GM19351 (cell line): ENCODE measurements around the gene EIF2S3B.
A peak's percentile ranks its signal among the peaks of the same experiment; 100 is the strongest.
"Not testable (repeated sequence)": the region's sequence is repeated elsewhere in the genome, so short reads cannot be mapped to it uniquely, and the experiment has no call there.

Experiments used
- ATAC-seq: cut with Tn5 transposase; IDR thresholded peaks from one replicate; pipeline ENCODE4 v1.9.1; 2021; ENCODE audit warnings: mild to moderate bottlenecking, moderate library complexity; ENCODE audit not compliant: unreplicated experiment

EIF2S3B gene

DNA sequence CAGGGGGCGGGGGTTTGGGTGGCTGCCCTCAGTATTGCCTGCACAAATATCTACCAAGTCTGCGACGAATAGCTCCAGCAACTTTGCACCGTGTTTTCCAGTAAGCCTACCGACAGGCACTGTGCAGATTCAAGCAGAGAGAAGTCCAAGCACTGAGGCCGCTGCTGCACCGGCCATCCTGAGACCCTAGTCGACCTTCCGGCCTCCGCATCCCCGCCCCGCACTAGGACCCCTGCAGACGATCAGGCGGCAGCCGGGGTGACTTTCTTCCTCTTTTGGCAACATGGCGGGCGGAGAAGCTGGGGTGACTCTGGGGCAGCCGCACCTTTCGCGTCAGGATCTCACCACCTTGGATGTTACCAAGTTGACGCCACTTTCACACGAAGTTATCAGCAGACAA is at the start of gene EIF2S3B:
EIF2S3B (plus strand) TSS at position 271 of the 400 bp plus-strand sequence; CDS start at position 284, 13 bp downstream.
- no peak for ATAC-seq

DNA sequence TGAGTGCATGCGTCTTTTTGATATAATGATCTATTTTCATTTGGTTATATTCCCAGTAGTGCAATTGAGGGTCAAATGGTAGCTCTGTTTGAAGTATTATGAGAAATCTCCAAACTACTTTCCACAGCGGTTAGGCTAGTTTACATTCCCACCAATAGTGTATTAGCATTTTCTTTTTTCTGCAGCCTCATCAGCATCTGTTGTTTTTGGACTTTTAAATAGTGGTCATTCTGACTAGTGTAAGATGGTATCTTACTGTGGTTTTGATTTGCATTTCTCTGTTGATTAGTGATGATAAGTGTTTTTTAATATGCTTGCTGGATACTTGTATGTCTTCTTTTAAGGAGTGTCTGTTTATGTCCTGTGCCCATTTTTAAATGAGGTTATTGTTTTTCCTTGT is 48.8 kb upstream of the EIF2S3B start:
- ATAC-seq: no peak

DNA sequence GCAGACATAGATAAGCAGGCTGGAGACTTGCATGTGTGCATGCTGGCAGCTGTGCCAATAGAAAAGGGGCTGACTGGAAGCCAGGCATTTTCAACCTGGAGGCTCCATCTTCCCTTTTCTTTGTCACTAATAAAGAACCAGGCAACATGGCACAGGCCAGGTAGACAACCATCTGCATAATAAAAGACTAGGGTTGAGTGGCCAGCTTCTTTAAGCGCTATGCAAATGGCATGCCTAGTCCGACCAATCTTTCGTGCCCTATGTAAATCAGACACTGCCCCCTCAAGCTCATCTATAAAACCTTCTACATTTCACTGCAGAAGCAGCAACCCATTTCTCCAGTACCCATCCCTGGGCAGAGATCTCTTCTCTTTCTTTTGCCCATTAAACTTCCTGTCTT is 47.9 kb upstream of the EIF2S3B start:
- no peak for ATAC-seq

DNA sequence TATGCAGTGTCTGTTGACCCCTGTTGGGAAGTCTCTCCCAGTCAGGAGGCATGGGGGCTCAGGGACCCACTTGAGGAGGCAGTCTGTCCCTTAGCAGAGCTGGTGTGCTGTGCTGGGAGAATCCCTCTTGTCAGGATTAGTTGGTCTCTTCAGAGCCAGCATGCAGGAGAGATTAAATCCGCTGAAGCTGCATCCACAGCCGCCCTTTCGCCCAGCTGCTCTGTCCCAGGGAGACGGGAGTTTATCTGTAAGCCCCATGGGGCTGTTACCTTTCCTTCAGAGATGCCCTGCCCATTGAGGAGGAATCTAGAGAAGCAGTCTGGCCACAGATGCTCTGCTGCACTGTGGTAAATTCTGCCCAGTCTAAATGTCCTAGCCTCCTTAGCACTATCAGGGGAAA is 39.4 kb upstream of the EIF2S3B start:
- ATAC-seq: no peak

DNA sequence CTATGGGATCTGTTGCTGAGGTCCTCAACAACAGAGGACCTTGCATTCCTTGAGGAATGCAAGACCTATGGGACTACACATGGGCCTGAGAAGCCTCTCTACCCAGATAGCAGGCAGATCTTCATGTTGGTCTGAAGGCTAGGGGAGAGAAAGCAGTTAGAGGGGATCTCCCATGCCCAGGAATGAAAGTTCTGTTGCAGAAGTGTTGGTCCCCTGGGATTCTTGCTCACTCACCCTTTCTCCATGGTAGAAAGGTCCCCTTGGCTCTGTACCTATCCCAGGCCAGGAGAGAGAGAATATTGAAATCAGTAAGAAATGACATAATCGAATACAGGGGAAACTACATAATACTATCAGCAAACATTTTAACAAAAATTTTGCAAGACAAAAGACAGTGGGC is 36.0 kb upstream of the EIF2S3B start:
- ATAC-seq: no peak

DNA sequence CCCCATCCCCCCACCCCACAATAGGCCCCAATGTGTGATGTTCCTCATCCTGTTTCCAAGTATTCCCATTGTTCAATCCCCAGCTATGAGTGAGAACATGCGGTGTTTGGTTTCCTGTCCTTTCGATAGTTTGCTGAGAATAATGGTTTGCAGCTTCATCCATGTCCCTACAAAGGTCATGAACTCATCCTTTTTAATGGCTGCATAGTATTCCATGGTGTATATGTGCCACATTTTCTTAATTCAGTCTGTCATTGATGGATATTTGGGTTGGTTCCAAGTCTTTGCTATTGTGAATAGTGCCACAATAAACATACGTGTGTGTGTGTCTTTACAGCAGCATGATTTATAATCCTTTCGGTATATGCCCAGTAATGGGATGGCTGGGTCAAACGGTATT is 32.9 kb upstream of the EIF2S3B start:
- not testable (repeated sequence) for ATAC-seq

DNA sequence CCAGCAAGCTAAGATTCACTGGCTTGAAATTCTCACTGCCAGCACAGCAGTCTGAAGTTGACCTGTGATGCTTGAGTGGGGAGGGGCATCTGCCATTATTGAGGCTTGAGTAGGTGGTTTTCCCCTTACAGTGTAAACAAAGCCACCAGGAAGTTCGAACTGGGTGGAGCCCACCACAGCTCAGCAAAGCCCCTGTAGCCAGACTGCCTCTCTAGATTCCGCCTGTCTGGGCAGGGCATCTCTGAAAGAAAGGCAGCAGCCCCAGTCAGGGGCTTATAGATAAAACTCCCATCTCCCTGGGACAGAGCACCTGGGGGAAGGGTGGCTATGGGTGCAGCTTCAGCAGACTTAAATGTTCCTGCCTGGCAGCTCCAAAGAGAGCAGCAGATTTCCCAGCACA is 23.8 kb upstream of the EIF2S3B start:
- not testable (repeated sequence) for ATAC-seq

DNA sequence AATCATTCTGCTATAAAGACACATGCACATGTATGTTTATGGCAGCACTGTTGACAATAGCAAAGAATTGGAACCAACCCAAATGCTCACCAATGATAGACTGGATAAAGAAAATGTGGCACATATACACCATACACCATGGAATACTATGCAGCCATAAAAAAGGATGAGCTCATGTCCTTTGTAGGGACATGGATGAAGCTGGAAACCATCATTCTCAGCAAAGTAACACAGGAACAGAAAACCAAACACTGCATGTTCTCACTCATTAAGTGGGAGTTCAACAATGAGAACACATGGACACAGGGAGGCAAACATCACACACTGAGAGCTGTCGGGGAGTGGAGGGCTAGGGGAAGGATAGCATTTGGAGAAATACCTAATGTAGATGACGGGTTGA is 18.4 kb upstream of the EIF2S3B start:
- not testable (repeated sequence) for ATAC-seq

DNA sequence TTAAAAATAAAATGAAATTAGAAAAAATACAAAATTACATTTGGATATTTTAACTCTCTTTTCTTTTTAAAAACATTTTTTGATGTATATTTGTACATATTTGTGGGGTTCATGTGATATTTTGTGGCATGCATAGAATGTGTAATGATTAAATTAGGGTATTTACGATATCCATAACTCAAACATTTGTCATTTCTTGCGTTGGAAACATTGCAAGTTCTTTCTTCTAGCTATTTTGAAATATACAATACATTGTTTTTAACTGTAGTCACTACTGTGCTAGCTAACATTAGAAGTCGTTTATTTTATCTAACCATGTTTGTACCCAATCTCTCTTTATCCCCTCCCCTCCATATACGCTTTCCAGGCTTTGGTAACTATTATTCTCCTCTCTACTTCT is 13.9 kb upstream of the EIF2S3B start:
- no peak for ATAC-seq

DNA sequence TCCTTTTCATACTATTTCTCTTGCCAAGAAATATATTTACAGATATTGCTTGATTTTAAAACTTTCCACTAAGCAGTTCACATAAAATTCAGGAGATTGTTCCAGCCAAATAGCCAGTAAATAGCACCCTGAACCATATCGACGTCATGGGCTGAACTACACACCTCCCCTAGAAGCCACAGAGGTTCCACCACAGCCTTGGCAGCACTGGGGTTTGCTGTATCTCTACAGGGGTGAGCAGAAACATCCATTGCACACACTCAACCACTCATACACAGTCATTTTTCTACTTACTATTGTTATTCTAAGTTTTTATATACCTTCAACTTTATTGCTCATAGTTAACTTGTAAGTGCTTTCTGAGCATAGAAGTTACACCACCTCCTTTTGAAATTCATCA is 8.1 kb upstream of the EIF2S3B start:
- ATAC-seq: no peak

DNA sequence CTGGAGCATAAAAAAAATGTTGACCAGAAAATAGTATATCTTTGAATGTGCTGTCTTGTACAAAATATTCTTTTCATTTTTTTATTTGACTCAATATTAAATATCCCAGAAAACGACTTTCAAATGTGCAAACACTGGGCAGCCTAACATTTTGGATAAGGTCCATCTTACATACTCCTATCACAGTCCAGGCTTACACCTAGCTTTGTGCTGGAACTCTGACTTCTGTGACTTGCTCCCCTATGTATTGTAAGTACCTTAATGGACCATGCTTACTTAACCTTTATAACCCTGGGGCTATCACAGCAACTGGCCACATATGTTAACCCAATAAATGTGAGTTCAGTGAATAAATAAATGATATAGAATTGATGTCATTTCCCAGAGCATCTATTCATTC is 7.6 kb upstream of the EIF2S3B start:
- no peak for ATAC-seq

DNA sequence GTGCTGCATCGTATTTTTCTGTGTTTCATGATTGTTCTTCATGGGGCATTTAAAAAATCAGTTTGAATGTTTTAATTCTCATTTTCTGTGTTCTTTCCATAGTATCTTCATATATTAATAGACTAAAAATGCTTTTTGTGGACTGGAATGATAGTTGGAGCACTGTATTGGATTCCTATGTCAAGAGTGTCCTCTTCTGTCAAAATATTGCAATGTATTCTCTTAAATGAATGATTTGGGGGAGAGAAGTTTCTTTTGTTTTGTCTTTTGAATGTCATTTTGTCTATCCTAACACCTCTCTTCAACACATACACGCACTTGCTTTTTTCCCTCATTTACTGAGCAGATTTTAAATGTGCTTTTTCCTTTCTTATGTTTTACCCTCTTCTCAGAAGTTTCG is 4.7 kb upstream of the EIF2S3B start:
- ATAC-seq: no peak

DNA sequence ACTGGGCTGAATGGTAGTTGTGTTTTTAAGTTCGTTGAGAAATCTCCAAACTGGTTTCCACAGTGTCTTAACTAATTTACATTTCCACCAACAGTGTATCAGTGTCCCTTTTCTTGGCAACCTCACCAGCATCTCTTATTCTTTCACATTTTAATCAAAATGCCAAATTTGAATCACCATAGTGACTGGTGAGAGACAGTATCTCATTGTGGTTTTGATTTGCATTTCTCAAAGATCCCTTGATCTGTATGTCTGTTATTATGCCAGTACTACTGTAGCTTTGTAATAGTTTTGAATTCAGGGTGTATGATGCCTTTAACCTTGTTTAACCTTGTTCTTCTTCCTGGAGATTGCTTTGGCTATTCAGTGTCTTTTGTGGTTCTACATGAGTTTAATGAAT is 2.2 kb upstream of the EIF2S3B start:
- ATAC-seq: no peak

DNA sequence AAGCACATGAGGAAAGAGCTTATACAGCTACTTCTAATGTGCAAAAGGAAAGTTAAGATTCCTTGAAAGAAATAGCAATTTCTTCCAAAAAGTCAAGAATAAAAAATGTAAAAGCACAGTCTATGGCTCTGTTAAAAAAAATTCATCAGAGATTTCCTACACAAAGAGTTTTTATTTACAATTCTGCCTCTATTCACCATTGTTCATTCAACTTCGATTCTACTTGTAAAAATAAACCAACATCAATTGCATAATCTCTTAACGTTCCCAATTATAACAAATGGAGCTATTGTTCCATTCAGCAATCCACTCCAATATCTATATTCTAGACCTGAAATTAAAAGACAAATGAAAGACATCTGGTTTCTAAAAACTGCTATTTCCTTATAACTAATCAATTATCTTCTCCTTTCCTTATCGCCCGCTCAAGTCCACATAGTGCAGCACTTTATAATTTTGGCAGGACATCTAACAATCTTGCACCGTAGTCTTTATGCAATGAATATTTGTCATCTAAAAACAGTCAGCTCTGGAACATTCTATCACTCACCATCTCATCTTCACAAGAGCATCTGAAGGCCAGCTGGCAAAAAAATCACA is 6.2 kb downstream of the EIF2S3B start:
- no peak for ATAC-seq

DNA sequence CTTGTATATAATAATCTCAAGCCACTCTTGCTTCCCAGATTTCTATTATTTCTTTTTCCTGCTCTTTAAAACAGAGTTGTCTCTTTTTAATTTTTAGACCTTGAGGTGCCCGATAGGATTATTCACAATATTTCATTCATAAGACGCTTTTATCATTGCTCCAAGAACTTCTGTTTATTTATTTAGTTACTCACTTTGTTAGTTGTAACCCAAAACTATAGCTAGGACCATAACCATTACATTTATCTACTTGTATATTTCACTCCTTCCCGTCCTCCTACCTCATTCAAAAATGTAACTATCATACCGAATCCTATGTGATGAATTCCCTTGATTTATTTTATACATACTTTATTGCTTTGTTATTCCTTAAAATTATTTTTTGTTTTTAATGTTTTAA is 7.1 kb downstream of the EIF2S3B start:
- ATAC-seq: no peak

DNA sequence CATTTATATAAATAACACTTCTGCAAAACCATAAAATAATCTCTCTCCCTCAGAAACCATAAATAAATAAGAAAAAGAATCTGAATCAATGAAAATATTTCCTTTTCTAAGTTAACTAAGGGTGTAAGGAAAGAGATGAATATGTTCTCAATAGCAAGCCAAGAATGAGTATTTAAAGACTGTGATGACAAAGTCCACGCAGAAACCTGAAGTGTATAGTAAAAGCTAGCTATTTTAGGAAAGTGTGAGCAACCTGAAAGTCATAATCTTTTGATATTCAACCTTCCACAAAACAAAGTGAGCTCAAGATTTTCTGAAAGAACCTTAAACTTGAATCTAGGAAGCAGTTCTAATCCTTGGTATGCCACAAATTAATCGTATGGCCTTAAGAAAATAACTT is 15.9 kb downstream of the EIF2S3B start:
- ATAC-seq: no peak

DNA sequence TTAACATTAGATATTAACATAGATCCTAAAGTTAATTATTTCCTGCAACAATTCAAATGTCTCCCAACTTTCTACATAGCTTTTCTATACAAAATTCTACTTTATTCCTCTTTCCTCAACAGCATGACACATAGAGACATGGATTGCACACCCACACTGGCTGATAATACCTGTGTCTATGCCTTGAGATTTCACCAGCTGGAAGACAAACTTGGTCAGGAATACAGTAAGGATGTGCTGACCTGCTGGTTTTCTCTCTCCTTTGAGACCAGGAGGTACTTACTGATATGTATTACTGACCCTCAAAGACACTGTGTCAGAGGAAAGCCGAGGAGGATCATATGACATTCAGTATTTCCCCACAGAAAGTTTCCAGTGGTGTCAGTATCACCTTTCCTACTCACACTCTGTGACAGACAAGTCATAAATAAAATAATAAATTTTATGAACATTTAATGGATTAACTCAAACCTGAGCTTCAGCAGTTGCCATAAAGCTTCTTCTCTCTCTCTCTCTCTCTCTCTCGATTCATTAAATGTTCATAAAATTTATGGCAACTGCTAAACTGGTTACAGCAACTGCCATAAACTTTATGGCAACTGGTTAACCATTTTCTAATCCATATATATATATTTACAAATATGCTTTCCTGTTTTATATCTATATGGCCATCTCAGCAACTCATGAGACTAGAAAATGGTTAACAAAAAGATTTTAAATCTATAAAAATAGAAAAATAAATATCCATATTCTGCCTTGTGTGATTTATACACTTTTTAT is 22.7 kb downstream of the EIF2S3B start:
- no peak for ATAC-seq

DNA sequence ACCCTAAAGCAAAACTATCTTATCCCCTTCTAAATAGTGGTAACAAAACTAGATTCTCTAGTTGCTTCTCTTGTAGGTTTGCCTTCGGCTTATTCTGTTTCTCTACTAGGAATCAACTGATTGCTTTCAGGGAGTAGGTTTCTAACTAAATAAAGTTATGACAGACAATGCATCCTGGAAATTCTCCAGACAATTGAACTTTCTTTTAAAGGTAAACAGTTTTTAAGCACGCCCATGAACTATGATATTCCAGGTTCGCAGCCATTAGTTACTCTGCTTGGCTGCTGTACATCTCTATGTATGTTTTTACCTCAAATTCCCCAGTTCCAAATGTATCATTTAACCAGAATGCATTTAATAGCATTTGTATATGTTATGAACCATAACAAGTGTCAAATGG is 23.9 kb downstream of the EIF2S3B start:
- no peak for ATAC-seq

DNA sequence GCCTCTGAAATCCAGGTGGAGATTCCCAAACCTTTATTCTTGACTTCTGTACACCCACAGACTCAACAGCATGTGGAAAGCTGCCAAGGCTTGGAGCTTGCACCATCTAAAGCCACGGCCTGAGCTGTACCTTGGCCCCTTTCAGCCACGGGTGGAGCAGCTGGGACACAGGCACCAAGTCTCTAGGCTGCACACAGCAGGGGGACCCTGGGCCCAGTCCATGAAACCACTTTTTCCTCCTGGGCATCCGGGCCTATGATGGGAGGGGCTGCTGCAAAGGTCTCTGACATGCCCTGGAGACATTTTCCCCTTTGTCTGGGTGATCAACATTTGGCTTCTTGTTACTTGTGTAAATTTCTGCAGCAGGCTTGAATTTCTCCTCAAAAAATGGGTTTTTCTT is 32.0 kb downstream of the EIF2S3B start:
- ATAC-seq: no peak

DNA sequence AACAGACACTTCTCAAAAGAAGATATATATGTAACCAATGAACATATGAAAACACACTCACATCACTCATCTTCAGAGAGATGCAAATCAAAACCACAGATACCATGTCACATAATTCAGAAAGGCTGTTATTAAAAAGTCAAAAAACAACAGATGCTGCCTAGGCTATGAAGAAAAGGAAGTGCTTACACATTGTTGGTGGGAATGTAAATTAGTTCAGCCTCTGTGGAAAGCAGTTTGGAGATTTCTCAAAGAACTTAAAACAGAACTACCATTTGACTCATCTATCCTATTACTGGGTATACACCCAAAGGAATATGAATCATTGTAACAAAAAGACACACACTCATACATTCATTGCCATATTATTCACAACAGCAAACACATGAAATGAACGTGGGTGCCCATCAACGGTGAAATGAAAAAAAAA is 35.1 kb downstream of the EIF2S3B start:
- ATAC-seq: peak; percentile 85

DNA sequence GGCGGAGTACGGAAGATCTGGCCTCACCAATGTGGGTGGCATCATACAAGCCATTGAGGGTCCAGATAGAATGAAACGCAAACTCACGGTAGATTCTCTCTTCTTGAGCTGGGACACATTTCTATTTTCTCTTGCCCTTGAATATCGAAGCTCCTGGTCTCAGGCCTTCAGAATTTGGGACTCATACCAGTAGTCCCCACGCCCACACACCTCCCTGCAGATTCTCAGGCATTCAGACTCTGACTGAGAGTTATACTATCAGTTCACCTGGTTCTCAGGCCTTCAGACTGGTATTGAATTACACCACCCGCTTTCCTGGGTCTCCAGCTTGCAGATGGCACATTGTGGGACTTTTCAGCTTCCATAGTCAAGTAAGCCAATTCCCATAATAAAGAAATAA is 37.8 kb downstream of the EIF2S3B start:
- no peak for ATAC-seq

DNA sequence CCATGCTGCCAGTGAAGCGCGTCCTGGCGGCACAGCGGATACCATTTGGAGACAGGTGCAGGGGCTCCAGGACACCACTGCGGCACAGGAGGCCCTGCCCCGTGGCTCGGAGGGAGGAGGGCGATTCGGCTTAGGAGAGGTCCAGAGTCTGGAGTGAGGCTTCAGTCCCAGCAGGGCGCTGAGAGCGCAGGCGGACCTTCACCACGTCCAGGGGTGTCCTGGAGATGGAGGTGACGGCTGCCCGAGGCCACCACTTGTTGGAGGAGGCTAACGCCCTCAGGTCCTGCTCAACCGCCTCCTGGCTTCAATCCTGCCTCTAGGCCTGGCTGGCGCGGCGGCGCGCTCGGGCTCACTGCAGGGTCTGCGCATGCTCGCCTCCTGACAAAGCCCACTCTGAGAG is 45.7 kb downstream of the EIF2S3B start:
- ATAC-seq: no peak

DNA sequence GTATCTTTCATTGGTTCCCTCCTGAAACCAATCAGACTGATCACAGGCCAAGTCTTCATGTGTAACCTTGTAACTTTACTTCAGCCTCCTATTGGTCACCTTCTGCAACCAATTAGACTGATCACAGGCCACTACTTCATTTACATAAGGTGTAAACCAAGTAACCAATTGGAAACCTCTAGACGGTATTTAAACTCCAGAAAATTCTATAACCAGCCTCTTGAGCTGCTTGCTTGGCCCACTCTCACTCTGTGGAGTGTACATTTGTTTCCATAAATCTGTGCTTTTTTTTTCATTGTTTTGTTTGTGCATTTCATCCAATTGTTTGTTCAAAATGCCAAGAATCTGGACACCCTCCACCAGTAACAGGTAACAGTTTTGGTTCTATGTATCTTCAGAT is 47.5 kb downstream of the EIF2S3B start:
- ATAC-seq: no peak
